Urinary bladder (tissue), 4 donors: ENCODE results near the gene DUS1L. TPM values are rescaled to one million over a fixed set of nuclear protein-coding genes. Genes with fewer than 3 reads are reported as not detected.

Source experiments
- DNase-seq: peaks from one replicate; pipeline ENCODE4 v3.0.0-alpha.2; 2015; ENCODE audit errors: extremely low spot score
- H3K27ac ChIP-seq: one replicate; pipeline ENCODE4 v1.5.1; 2013; ENCODE audit warnings: low read depth, mild to moderate bottlenecking, moderate library complexity
- H3K36me3 ChIP-seq: one replicate; pipeline ENCODE4 v1.6.1; 2013; ENCODE audit warnings: mild to moderate bottlenecking, moderate library complexity; ENCODE audit not compliant: insufficient read depth
- H3K4me1 ChIP-seq: one replicate; pipeline ENCODE4 v1.6.1; 2013; ENCODE audit warnings: mild to moderate bottlenecking, moderate library complexity; ENCODE audit not compliant: insufficient read depth
- H3K4me3 ChIP-seq: one replicate; pipeline ENCODE4 v1.5.1; 2013; ENCODE audit warnings: low read depth, low read length
- WGBS: extraction: QIAGEN DNeasy Blood & Tissue Kit; methylation state at CpG from one replicate; pipeline ENCODE4 v1.1.7; 2013; 5-methylcytosine and 5-hydroxymethylcytosine counted together
- polyA plus RNA-seq: library from polyadenylated mRNA; stranded (reverse); fragments of 200-250 nt; gene quantifications from one replicate; pipeline ENCODE4 v1.2.3, GENCODE V29; 2013
- total RNA-seq: library from RNA; depleted of rRNA; stranded (reverse); fragments of >200 nt; gene quantifications from one replicate; pipeline ENCODE4 v1.2.3, GENCODE V29; 2014
- donor health status: healthy with polysubstance abuse.
- donor health status: healthy.

Gene DUS1L
- total and polyA plus RNA-seq, 2 donors: 24.5 to 67.5 TPM

GRCh38 chr17:82016875-82017459, 48.6 kb downstream of the DUS1L start:
- no peak overlapping the region for H3K4me3 ChIP-seq
- WGBS: 85% methylated on average over 24 of the region's 24 CpGs
- H3K27ac ChIP-seq: no peak overlapping the region
- H3K36me3 ChIP-seq: no peaks in the 10 kb centered on the region
- no peak for DNase-seq
- H3K4me1 ChIP-seq: no peaks in the 10 kb centered on the region

- Histone ChIP-seq H3K36me3 (no peaks in the 10 kb centered on the region), H3K4me3 (no peak overlapping the region), H3K27ac (no peak overlapping the region), H3K4me1 (no peaks in the 10 kb centered on the region)
- no peak for DNase-seq
- WGBS: 80% methylated on average over 28 of the region's 28 CpGs
Observed at GRCh38 chr17:82016061-82016874, 49.3 kb downstream of the DUS1L start.

- H3K4me1 ChIP-seq: no peaks in the 10 kb centered on the region
- DNase-seq: no peak
- H3K36me3 ChIP-seq: no peaks in the 10 kb centered on the region
- 75% methylated on average over 24 of the region's 24 CpGs for WGBS
- no peak overlapping the region for H3K4me3 ChIP-seq
- H3K27ac ChIP-seq: no peak overlapping the region
Observed at GRCh38 chr17:82015311-82015971, 50.2 kb downstream of the DUS1L start.

- H3K4me3 ChIP-seq: no peak overlapping the region
- H3K27ac ChIP-seq: no peak overlapping the region
- DNase-seq: no peak
- no peaks in the 10 kb centered on the region for H3K36me3 ChIP-seq
- no peaks in the 10 kb centered on the region for H3K4me1 ChIP-seq
- 81% methylated on average over 13 of the region's 13 CpGs for WGBS
Observed at GRCh38 chr17:82014971-82015310, 50.7 kb downstream of the DUS1L start.

- no peaks in the 10 kb centered on the region for H3K36me3 ChIP-seq
- 77% methylated on average over 23 of the region's 23 CpGs for WGBS
- no peak for DNase-seq
- no peak overlapping the region for H3K4me3 ChIP-seq
- H3K4me1 ChIP-seq: no peaks in the 10 kb centered on the region
- H3K27ac ChIP-seq: no peak overlapping the region
Observed at GRCh38 chr17:82014432-82014831, 51.2 kb downstream of the DUS1L start.

GRCh38 chr17:82013772-82014321, 51.8 kb downstream of the DUS1L start:
- WGBS: 89% methylated on average over 16 of the region's 16 CpGs
- no peak for DNase-seq
- no peaks in the 10 kb centered on the region for H3K4me1 ChIP-seq
- no peaks in the 10 kb centered on the region for H3K36me3 ChIP-seq
- H3K27ac ChIP-seq: no peak overlapping the region
- no peak overlapping the region for H3K4me3 ChIP-seq

GRCh38 chr17:82013341-82013740, 52.3 kb downstream of the DUS1L start:
- DNase-seq: no peak
- H3K4me1 ChIP-seq: no peaks in the 10 kb centered on the region
- no peaks in the 10 kb centered on the region for H3K36me3 ChIP-seq
- no peak overlapping the region for H3K27ac ChIP-seq
- H3K4me3 ChIP-seq: no peak overlapping the region
- 52% methylated on average over 22 of the region's 22 CpGs for WGBS

- no peak overlapping the region for H3K27ac ChIP-seq
- H3K4me3 ChIP-seq: no peak overlapping the region
- 75% methylated on average over 19 of the region's 19 CpGs for WGBS
- H3K4me1 ChIP-seq: no peaks in the 10 kb centered on the region
- DNase-seq: no peak
- H3K36me3 ChIP-seq: no peaks in the 10 kb centered on the region
Observed at GRCh38 chr17:82012640-82013295, 52.8 kb downstream of the DUS1L start.

GRCh38 chr17:82012261-82012639, 53.4 kb downstream of the DUS1L start:
- H3K4me1 ChIP-seq: no peaks in the 10 kb centered on the region
- no peak for DNase-seq
- WGBS: 72% methylated on average over 20 of the region's 20 CpGs
- H3K36me3 ChIP-seq: no peaks in the 10 kb centered on the region
- H3K4me3 ChIP-seq: no peak overlapping the region
- no peak overlapping the region for H3K27ac ChIP-seq

- 91% methylated on average over 19 of the region's 19 CpGs for WGBS
- DNase-seq: no peak
- Histone ChIP-seq H3K4me3 (no peak overlapping the region), H3K36me3 (no peaks in the 10 kb centered on the region), H3K4me1 (no peaks in the 10 kb centered on the region), H3K27ac (no peak overlapping the region)
Observed at GRCh38 chr17:82011617-82012187, 53.9 kb downstream of the DUS1L start.

GRCh38 chr17:82010575-82011525, 54.8 kb downstream of the DUS1L start:
- Histone ChIP-seq H3K4me3 (no peak overlapping the region), H3K36me3 (no peaks in the 10 kb centered on the region), H3K27ac (no peak overlapping the region), H3K4me1 (no peaks in the 10 kb centered on the region)
- WGBS: 93% methylated on average over 39 of the region's 39 CpGs
- DNase-seq: no peak

- no peak overlapping the region for H3K4me3 ChIP-seq
- DNase-seq: no peak
- H3K4me1 ChIP-seq: no peaks in the 10 kb centered on the region
- H3K27ac ChIP-seq: no peak overlapping the region
- 87% methylated on average over 15 of the region's 15 CpGs for WGBS
- H3K36me3 ChIP-seq: no peaks in the 10 kb centered on the region
Observed at GRCh38 chr17:82009413-82009812, 56.2 kb downstream of the DUS1L start.
